ENCODE results near the gene DUOX1.
A peak's percentile ranks its signal among the peaks of the same experiment; 100 is the strongest.

DUOX1 gene

GRCh38 chr15:45106002-45106790 is 23.6 kb upstream of the DUOX1 start:
- no peak for DNase-seq (ENCODE audit: low read depth, low spot score)

- DNase-seq (ENCODE audit: low read depth, low spot score) = no peak
Observed at GRCh38 chr15:45107941-45108630, 21.7 kb upstream of the DUOX1 start.

GRCh38 chr15:45110256-45110820 is 19.5 kb upstream of the DUOX1 start:
- DNase-seq (ENCODE audit: low read depth, low spot score) = no peak

- DNase-seq (ENCODE audit: low read depth, low spot score) = no peak
Observed at GRCh38 chr15:45111390-45112142, 18.2 kb upstream of the DUOX1 start.

- no peak for DNase-seq (ENCODE audit: low read depth, low spot score)
Observed at GRCh38 chr15:45112143-45112590, 17.6 kb upstream of the DUOX1 start.

- no peak for DNase-seq (ENCODE audit: low read depth, low spot score)
Observed at GRCh38 chr15:45112591-45113379, 17.0 kb upstream of the DUOX1 start.

GRCh38 chr15:45113380-45113990 is 16.3 kb upstream of the DUOX1 start:
- no peak for DNase-seq (ENCODE audit: low read depth, low spot score)

GRCh38 chr15:45114076-45114750 is 15.6 kb upstream of the DUOX1 start, which contains the start of the genes DUOX2 and DUOXA2:
Gene DUOX2 (minus strand): TSS chr15:45114172. CDS start chr15:45113411, 761 bp downstream.
Gene DUOXA2 (plus strand): TSS chr15:45114326. CDS start chr15:45114606, 280 bp downstream.
- no peak for DNase-seq (ENCODE audit: low read depth, low spot score)

- DNase-seq (ENCODE audit: low read depth, low spot score) = no peak
Observed at GRCh38 chr15:45114751-45115085, 15.1 kb upstream of the DUOX1 start.

- DNase-seq (ENCODE audit: low read depth, low spot score) = no peak
Observed at GRCh38 chr15:45115312-45115820, 14.4 kb upstream of the DUOX1 start.

GRCh38 chr15:45116006-45116481 is 13.8 kb upstream of the DUOX1 start:
- no peak for DNase-seq (ENCODE audit: low read depth, low spot score)

GRCh38 chr15:45116482-45117307 is 13.1 kb upstream of the DUOX1 start:
- DNase-seq (ENCODE audit: low read depth, low spot score) = no peak

- no peak for DNase-seq (ENCODE audit: low read depth, low spot score)
Observed at GRCh38 chr15:45117308-45118130, 12.3 kb upstream of the DUOX1 start.

GRCh38 chr15:45118131-45118588 is 11.6 kb upstream of the DUOX1 start:
- DNase-seq (ENCODE audit: low read depth, low spot score) = peak; percentile 63

- DNase-seq (ENCODE audit: low read depth, low spot score) = no peak
Observed at GRCh38 chr15:45118996-45119395, 10.8 kb upstream of the DUOX1 start.

- DNase-seq (ENCODE audit: low read depth, low spot score) = no peak
Observed at GRCh38 chr15:45120081-45120972, 9.5 kb upstream of the DUOX1 start.

- DNase-seq (ENCODE audit: low read depth, low spot score) = no peak
Observed at GRCh38 chr15:45121020-45121419, 8.8 kb upstream of the DUOX1 start.

Measured in activated CD4-positive, CD25-positive, alpha-beta regulatory T cell treated with anti-CD3 and anti-CD28 coated beads, Interleukin-2, amount 50 U/mL, for 16 hours (primary cell).